ENCODE results near the gene BAZ1A. TPM values are rescaled to one million over a fixed set of nuclear protein-coding genes. Genes with fewer than 3 reads are reported as not detected.

BAZ1A gene
- total and polyA plus RNA-seq, 9 of the 15 experiments (the other 6 are each of a cell fraction or from before 2014, with no cell fraction given): 22.0 to 71.2 (median 39.1) TPM

- intact Hi-C loops (cut with micrococcal nuclease): no loop called here
- FAIRE-seq (no peak), DNase-seq (ENCODE audit: extremely low read depth in 1 of 4, low spot score in 3 of 4) (no peak), ATAC-seq (no peak)
- Histone ChIP-seq H3K9me1 (ENCODE audit: control insufficient read depth, insufficient read depth, low read length) (no peaks in the 10 kb centered on the region), H3K4me2 (ENCODE audit: insufficient read depth, low read length) (no peak overlapping the region), H3K27ac (ENCODE audit: extremely low read depth, low read depth, low read length) (no peak overlapping the region), H3K4me1 (replicated peaks in 1 of 2; ENCODE audit: control insufficient read depth in 2 of 2, insufficient read depth in 2 of 2, low read length in 2 of 2) (no peaks in the 10 kb centered on the region; a peak in 1 of 5 replicates), H3K9ac (ENCODE audit: insufficient read depth in 1 of 2, low read depth in 2 of 2, low read length in 2 of 2) (no peak overlapping the region), H3K9me3 (replicated peaks; ENCODE audit: control insufficient read depth, insufficient read depth, low read depth, low read length) (no peaks in the 10 kb centered on the region), H2AFZ (ENCODE audit: low read depth, low read length) (no peak overlapping the region), H3K79me2 (ENCODE audit: control insufficient read depth, insufficient read depth, low read length) (no peaks in the 10 kb centered on the region), H4K20me1 (replicated peaks; ENCODE audit: control insufficient read depth, insufficient read depth, low read length) (no peaks in the 10 kb centered on the region), H3K4me3 (no peak overlapping the region), H3K27me3 (ENCODE audit: control insufficient read depth in 2 of 2, insufficient read depth in 2 of 2, low read length in 2 of 2) (no peaks in the 10 kb centered on the region), H3K36me3 (ENCODE audit: control insufficient read depth, insufficient read depth, low read length) (peaks cover 17% of the 10 kb centered on the region; the same call in 1 of the 3 replicates)
- BruUV-seq (replicated peaks): no TSS peak
- in situ Hi-C loops (cut with MboI): no loop called here
- no peak for TF ChIP-seq STAT5A (IDR thresholded peaks at IDR 0.05; ENCODE audit: borderline replicate concordance, low read length)
- no peak for TF ChIP-seq CHD1 (IDR thresholded peaks at IDR 0.05; ENCODE audit: low read length)
- no peak for TF ChIP-seq MTA1 (IDR thresholded peaks at IDR 0.05; ENCODE audit: borderline replicate concordance)
- POLR2A ChIA-PET: no interaction called here
- WGBS (ENCODE audit: insufficient coverage, low coverage, missing lambda C conversion rate): 63% methylated on average over 2 of the region's 2 CpGs
- CTCF ChIA-PET (ENCODE audit: low intra/inter-chr PET ratio): no interaction called here
Observed at GRCh38 chr14:34750233-34750632, 124.9 kb downstream of the BAZ1A start.

- ATAC-seq (peak; percentile 76), DNase-seq (ENCODE audit: extremely low read depth in 1 of 4, low spot score in 3 of 4) (peak in 1 of 4 experiments; percentile 16), FAIRE-seq (peak; percentile 59)
- no peak overlapping the region for H3K27ac ChIP-seq (ENCODE audit: extremely low read depth, low read depth, low read length)
- H2AFZ ChIP-seq (ENCODE audit: low read depth, low read length): no peak overlapping the region
- H3K4me1 ChIP-seq (replicated peaks in 1 of 2; ENCODE audit: control insufficient read depth in 2 of 2, insufficient read depth in 2 of 2, low read length in 2 of 2): no peaks in the 10 kb centered on the region; a peak in 1 of 5 replicates
- H3K36me3 ChIP-seq (ENCODE audit: control insufficient read depth, insufficient read depth, low read length): peaks cover 12% of the 10 kb centered on the region; the same call in 1 of the 3 replicates
- TF ChIP-seq EGR1 (conservative IDR thresholded peaks at IDR 0.05) (0 out of 2 replicates have a peak, but pooled peaks have one; percentile 13), PHF21A (IDR thresholded peaks at IDR 0.05; ENCODE audit: borderline replicate concordance, low read depth) (no peak), KDM1A (IDR thresholded peaks at IDR 0.05) (0 out of 4 replicates have a peak, but pooled peaks of 1 of the 2 experiments have one; percentile 19), TAF7 (tag; IDR thresholded peaks at IDR 0.05) (no peak), NEUROD1 (IDR thresholded peaks at IDR 0.05; ENCODE audit: borderline replicate concordance, low read depth, low read length, partially characterized antibody) (no peak), BRD9 (IDR thresholded peaks at IDR 0.05; ENCODE audit: low read depth, partially characterized antibody) (no peak)
- POLR2A ChIA-PET: interaction anchor here (1.0 to 1.4 kb wide), 3 partner anchors 16 to 35 kb away, joined by 3 to 5 read pairs (median 3); partner anchors contain the start of gene CFL2
- H3K9me1 ChIP-seq (ENCODE audit: control insufficient read depth, insufficient read depth, low read length): no peaks in the 10 kb centered on the region
- no peaks in the 10 kb centered on the region for H4K20me1 ChIP-seq (replicated peaks; ENCODE audit: control insufficient read depth, insufficient read depth, low read length)
- intact Hi-C loops (cut with micrococcal nuclease): no loop called here
- in situ Hi-C loops (cut with MboI): no loop called here
- no peaks in the 10 kb centered on the region for H3K79me2 ChIP-seq (ENCODE audit: control insufficient read depth, insufficient read depth, low read length)
- no peaks in the 10 kb centered on the region for H3K27me3 ChIP-seq (ENCODE audit: control insufficient read depth in 2 of 2, insufficient read depth in 2 of 2, low read length in 2 of 2)
- no peak overlapping the region for H3K4me3 ChIP-seq
- 11% methylated on average over 6 of the region's 6 CpGs for WGBS (ENCODE audit: insufficient coverage, low coverage, missing lambda C conversion rate)
- no peaks in the 10 kb centered on the region for H3K9me3 ChIP-seq (replicated peaks; ENCODE audit: control insufficient read depth, insufficient read depth, low read depth, low read length)
- CTCF ChIA-PET (ENCODE audit: low intra/inter-chr PET ratio): no interaction called here
- no peak overlapping the region for H3K9ac ChIP-seq (ENCODE audit: insufficient read depth in 1 of 2, low read depth in 2 of 2, low read length in 2 of 2)
- no peak overlapping the region for H3K4me2 ChIP-seq (ENCODE audit: insufficient read depth, low read length)
- BruUV-seq (replicated peaks): no TSS peak
Observed at GRCh38 chr14:34749408-34749807, 125.8 kb downstream of the BAZ1A start.
